HG02938 (cell line): Measurements from ENCODE around the gene CKS1B.
"Not testable (repeated sequence)": the region's sequence is repeated elsewhere in the genome, so short reads cannot be mapped to it uniquely, and the experiment has no call there.

ENCODE experiments used
- ATAC-seq: cut with Tn5 transposase; IDR thresholded peaks from one replicate; pipeline ENCODE4 v1.9.1; 2021; ENCODE audit warnings: mild to moderate bottlenecking, moderate library complexity; ENCODE audit not compliant: unreplicated experiment

Gene CKS1B

GRCh38 chr1:154962795-154963330 is 11.6 kb upstream of the CKS1B start:
- no peak for ATAC-seq

DNA sequence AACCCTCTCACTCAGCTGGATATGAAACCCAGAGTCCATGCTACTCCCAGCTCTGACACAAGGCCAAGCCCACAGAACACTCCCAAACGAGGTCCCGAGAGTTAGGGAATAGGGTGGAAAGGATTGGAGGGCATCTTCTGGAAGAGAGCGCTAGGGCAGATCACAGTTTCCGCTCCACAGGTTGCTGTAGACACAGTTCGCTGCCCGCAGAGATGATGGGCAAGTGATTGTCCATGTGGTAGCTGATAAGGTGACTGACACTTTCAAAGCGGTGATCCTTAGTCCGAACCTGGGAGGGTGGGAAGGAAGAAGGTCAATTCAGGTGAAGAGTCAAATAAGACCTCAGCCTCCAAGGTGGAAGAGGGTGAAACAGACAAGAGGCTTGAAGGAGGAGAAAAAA is 10.8 kb upstream of the CKS1B start:
- ATAC-seq, result no peak

DNA sequence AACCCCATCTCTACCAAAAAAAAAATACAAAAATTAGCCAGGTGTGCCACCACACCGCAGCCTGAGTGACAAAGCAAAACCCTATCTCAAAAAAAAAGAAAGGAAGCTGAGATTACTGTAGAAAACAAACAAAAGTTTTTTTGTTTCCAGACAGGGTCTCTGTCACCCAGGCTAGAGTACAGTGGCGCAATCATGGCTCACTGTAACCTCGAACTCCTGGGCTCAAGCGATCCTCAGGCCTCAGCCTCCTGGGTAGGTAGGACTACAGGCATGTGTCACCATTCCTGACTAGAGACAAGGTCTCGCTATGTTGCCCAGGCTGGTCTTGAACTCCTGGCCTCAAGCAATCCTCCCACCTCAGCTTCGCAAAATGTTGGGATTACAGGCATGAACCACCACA is 10.1 kb upstream of the CKS1B start:
- no peak for ATAC-seq

DNA sequence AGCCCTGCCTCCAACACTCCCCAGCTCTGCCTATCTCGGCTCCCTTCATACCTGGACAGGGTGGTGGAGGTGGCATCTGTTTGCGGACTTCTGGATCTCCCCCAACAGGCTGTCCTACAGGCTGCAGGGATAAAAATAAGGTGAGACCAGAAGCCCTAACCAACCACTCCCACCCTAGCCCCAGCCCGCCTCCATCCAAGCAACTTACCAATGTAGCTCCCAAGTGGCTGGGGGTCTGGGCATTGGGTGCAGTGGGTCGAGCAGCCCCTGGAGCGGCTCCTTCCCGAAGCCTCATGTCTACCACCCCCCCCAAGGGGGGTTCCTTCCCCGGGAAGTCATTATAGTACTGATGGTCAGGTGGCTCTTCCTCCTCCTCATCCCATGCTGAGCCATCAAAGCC is 8.4 kb upstream of the CKS1B start:
- ATAC-seq, result no peak

DNA sequence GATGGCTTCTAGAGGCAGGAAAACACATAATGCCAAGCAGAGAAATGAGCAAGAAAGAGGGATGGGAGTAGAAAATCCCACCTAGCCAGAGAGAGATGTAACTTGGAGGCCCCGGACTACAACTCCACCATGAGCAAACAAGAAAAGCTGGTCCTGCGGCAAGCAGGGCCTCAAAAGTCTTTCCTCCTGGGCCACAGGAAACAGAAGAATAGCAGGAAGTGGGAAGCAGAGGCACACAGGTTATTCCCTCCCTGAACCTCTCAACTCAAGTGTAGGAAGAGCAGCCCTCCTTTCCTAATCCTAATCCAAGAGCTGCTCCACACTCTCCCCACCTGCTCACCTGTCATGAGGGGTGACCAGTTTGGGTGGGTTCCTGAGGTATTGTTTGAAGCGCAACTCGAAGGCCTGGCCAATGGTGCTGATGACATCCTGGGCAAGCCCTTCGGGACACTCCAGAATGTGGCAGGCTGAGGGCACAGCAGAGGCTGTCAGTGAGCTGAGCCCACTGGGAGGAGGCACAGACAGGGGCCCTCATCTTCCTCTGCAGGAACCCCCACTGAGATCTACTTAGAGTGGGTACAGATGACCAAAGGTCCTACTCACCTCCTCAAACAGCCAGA is 7.0 kb upstream of the CKS1B start:
- ATAC-seq, result no peak

DNA sequence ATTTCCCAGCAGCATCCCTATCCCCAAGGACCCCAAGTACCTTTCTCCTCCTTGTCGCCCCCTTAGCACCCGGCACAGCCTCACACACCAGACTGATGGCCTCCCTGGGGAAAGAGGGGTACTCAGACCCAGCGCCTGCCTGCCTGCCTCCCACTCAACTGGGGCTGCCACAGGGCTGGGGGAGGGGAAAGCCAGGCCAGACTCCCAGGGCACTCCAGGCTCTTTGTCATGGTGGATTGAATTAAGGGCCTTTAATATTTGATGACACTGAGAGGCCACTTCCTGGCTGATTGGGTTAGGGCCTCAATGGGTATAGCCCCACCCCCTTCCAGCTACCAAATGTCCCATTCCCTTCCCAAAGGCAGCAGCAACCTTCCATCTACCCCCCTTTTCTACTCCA is 5.8 kb upstream of the CKS1B start:
- ATAC-seq, result no peak

- ATAC-seq, result no peak
Observed at GRCh38 chr1:154969246-154969645, 5.2 kb upstream of the CKS1B start.

GRCh38 chr1:154969860-154970452 is 4.5 kb upstream of the CKS1B start:
- ATAC-seq, result no peak

DNA sequence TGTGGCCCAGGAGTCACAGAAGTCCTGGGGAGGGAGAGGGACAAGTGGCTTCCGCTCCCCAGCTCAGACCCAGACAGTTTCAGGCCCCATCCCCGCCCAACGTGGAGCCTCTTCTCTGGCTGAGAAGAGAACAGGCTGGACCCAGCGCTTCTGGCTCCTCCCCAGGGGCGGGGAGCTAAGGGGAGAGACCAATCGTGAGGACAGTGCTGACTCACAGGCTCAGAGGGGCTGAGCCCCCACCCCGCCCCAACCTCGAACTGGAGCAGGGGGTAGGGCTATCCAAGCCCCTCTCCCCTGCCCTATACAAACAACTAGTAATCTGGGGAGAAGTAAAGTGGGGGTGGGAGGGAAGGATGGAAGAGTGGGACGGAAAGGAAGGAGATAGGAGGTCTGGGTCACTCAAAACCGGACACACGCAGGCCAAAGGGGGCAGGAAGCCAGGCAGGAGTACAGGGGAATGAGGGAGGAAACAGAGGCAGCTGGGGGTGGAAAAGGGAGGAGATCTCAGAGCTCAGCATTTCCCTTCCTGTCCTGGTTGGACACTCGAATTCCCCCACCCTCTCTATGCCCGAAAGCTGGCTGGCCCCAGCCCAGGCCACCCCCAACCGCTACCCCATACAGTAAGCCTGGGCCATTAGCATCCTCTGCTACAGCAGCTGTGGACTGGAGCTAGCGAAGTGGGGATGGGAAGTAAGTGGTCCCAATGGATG is 3.7 kb upstream of the CKS1B start, which contains the start of gene SHC1:
SHC1 (minus strand) TSS at position 117 of the 710 bp plus-strand sequence. CDS start 221 bp downstream, outside the sequence.
- no peak for ATAC-seq

DNA sequence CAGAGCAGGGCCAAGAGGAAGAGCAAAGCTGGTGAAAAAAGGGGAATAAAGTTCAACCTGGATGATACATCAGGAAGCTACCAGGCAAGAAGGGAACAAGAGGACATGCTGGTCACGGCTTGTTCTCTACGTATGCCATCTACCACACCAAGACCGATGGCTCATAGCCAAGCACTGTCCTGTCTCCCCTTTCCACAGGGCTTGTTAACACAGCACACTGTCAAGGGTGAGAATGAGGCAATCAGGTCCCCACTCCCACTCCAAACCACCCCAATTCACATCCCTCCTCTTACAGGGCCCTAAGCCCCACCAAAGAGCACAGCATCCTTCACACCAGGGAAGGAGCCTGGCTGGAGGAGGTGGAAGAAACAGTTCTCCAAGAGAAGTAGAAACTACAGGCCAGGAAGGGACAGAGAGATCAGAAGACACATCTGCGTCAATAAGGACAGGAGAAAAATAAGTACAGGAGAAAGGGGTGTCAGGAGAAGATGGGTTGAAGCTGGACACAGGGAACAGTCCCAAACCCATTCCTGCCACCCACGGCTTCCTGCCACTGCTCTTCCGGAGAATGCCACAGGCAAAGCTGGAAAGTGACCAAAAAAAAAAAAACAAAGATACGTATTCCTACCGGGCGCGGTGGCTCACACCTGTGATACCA is 3.0 kb upstream of the CKS1B start:
- no peak for ATAC-seq

- no peak for ATAC-seq
Observed at GRCh38 chr1:154972213-154972516, 2.3 kb upstream of the CKS1B start.

DNA sequence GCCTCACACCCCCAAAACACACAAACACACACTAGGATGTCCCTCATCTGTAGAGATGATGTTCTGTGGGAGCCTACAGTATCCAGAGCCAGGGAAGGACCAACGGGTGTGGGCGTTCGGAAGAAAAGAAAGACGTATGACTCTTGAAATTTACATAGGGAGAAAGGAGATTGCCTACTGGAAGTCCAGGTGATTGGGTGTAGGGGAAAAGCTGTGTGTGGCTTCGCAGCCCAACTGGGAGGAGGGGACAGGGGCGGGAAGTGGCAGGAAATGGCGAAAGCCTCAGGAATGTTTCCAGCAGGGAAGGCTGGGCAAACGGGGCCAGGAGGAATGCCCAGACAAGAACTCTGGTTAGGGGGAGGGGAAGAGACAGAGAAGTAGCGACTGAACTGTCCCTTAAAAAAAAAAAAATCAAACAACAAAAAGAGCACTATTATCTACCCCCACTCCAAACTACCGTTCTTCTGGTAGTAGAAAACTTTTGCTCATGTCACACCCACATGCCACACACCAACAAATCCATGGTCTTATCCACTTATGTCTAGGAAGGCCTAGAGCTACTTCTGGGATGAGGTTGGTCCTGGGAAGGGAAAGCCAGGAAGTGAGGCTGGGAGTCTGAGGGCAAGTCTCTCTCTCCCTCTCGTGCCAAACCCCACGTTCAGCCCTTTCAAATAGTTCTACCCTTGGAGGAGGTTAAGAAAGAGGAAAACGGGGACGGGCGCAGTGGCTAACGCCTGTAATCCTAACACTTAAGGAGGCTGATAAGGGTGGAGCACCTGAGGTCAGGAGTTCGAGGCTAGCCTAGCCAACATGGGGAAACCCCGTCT is 1.8 kb upstream of the CKS1B start:
- ATAC-seq, result no peak

DNA sequence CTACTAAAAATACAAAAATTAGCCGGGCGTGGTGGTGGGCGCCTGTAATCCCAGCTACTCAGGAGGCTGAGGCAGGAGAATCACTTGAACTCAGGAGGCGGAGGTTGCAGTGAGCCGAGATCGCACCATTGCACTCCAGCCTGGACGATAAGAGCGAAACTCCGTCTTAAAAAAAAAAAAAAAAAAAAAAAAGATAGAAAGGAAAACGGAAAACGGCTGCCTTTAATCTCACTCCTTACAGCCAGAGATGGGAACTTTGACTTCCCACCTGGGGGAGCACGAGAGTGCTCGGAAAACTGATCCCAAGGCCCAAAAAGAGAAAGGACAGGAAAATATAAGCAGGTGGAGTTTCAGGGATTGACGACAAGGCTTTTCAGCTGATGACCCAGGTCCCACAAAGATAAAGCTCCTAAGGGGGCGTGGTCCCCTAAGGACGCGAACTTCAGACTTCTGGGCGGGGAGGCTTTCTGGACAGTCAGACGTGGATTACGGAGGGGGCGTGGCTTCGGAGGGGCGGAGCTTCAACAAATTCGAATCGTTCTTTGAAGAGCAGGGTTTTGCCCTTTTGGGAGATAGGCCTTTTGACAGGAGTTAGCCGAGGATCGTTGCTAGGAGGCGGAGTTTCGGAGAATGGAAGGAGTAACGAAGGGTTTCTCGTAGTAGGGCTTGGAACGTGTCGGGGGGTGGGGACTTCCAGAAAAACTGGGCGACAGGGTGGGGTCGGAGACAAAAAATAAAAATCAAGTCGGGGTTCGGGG is 958 bp upstream of the CKS1B start:
- peak; percentile 5 for ATAC-seq

GRCh38 chr1:154974808-154975408 is 427 bp downstream of the CKS1B start:
- ATAC-seq, result peak; percentile 47

GRCh38 chr1:154975409-154976059 is 1.1 kb downstream of the CKS1B start:
- no peak for ATAC-seq

DNA sequence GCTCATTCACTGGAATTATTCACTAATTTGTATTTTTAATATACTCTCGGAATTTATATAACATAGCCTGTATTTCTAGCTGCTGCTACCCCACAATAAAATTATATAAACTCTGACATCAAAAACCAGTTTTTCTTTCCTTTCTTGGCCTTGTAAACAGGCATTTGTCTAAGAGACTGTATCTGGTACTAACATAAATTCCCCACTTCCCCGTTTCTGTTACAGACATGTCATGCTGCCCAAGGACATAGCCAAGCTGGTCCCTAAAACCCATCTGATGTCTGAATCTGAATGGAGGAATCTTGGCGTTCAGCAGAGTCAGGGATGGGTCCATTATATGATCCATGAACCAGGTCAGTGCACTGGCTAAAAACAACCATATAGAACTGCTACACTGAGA is 3.3 kb downstream of the CKS1B start:
- not testable (repeated sequence) for ATAC-seq

- no peak for ATAC-seq
Observed at GRCh38 chr1:154978360-154978759, 3.9 kb downstream of the CKS1B start.

DNA sequence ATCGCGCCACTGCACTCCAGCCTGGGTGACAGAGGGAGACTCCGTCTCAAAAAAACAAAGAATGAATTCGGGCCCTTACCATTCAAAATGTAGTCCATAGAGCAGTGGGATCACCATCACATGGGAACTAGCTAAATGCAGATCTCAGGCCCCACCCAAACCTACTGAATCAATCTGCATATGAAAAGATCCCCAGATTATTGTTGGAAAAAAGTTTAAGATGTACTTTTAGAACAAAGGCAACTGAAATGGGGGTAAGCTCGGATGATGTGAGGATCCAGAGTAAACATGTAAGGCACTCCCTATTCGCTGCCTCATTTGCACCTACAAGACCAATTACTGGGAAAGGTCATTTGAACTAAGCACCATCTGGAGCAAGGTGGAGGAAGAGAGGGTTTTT is 7.9 kb downstream of the CKS1B start:
- ATAC-seq, result no peak
